AG08396 (cell line): ENCODE results near the gene ALLC.
A peak's percentile ranks its signal among the peaks of the same experiment; 100 is the strongest.

Source experiments
- DNase-seq: peaks from one replicate; pipeline ENCODE4 v3.0.0; 2012; ENCODE audit warnings: low spot score, mixed read lengths

Gene ALLC

DNA sequence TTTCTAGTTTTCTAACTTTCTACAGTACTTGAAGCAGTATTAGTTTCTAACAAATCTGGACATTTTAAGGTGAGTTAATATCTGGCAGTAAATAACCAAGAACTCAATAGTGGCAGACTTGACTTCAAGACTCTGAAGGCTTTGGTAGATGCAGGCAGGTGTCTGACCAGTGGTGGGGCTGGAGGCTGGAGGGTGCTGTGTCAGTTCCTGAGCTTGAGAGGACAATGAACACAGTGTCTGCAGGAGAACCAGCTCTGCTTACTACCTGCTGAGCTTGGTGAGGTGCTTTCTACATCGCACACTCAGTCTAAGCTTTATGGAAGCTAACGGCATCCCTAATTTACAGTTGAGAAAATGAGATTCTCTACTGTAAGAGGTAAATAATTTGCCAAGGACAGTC lies 21.2 kb downstream of the ALLC start:
- DNase-seq = no peak

DNA sequence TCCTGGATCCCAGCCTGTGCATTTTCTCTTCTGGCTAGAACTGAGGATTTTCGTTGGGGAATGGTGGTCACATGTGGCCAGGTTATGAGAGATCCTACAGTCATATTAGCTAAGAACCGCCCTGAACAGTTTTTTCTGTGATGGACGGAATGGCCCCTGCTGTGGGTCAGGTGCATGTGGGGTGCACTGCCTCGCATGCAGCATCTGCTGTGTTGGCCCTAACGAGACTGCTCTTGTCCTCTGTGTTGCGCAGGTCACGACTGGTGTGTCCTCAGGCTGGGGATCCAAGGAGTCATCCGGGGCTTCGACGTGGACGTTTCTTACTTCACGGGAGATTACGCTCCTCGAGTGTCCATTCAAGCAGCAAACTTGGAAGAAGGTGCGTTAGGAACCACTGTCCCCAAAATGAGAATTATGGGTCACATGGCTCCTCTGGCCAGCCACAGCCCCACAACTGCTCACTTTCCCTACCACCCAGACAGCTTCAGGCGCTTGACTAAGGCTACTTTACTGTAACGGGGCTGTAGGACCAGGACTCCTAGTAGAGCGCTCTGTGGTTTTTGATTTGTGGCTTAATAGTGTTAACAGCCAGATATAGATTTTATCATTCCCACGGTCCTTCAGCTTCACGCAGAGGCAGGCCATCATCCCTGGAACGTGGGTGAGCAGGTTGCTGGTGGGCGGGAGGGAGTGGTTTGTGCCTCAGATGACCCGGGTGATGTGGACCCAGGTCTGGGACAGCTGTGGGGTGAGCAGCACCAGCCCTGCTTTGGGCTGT lies 21.8 kb downstream of the ALLC start:
- DNase-seq = no peak

DNA sequence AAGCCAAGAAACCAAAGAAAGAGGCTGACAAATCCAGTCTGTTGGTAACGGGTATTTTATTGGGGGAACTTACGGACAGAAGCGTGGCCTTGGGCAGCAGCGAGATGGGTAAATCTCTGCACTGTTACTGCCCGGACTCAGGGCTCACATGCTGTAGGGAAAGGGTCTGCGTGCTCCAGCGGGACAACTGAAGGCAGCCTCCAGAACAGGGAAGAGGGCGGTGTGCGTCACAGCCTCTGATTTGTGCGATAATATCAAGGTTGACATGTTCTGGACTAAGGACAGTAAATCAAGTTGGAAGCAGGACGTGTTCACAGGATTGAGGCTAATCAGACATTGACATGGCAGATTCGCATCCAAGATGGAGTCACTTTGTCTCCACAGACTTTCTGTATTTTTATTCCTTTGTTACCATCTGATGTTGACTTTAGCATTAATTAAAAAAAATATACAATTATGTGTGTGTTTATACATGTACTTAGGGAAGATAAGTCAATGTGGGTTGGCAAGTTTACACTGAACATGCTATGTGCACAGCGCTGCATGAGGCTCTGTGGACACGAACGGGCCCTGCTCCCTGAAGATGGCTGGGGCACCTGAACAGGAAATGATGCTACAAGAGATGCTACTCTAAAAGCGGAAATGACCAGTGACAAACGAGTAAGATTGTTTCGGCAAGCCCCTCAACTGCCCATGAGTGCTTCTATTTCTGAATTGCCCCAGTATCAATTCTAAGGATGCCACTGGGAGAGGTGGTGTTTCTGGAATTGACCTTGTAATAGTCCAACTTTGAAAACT lies 22.7 kb downstream of the ALLC start:
- no peak for DNase-seq

- DNase-seq = no peak
These were observed 23.6 kb downstream of the ALLC start for GRCh38 chr2:3681625-3682024.

- no peak for DNase-seq
These were observed 24.8 kb downstream of the ALLC start for GRCh38 chr2:3682811-3683210.

DNA sequence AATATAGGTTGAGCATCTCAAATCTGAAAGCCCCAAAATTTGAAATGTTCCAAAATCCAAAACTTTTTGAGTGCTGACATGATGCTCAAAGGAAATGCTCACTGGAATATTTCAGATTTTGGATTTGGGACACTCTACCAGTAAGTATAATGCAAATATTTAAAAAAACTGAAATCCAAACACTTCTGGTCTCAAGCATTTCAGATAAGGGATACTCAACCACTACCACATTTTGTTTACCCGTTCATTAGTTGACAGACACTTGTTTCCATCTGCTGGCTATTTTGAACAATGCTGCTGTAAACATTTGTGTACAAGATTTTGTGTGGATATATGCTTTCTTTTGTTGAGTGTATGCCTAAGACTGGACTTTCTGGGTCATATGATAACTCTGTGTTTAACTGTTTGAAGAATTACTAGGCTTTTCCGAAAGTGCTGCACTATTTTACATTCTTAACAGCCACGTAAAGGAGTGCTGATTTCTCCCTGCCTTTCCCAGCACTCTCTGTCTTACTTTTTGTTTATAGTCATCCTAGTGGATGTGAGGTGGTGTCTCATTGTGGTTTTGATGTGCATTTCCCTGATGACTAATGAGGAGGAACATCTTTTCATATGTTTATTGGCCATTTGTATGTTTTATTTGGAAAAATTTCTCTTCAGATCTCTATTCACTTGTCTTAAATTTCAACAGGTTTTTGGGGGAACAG lies 25.9 kb downstream of the ALLC start:
- no peak for DNase-seq

DNA sequence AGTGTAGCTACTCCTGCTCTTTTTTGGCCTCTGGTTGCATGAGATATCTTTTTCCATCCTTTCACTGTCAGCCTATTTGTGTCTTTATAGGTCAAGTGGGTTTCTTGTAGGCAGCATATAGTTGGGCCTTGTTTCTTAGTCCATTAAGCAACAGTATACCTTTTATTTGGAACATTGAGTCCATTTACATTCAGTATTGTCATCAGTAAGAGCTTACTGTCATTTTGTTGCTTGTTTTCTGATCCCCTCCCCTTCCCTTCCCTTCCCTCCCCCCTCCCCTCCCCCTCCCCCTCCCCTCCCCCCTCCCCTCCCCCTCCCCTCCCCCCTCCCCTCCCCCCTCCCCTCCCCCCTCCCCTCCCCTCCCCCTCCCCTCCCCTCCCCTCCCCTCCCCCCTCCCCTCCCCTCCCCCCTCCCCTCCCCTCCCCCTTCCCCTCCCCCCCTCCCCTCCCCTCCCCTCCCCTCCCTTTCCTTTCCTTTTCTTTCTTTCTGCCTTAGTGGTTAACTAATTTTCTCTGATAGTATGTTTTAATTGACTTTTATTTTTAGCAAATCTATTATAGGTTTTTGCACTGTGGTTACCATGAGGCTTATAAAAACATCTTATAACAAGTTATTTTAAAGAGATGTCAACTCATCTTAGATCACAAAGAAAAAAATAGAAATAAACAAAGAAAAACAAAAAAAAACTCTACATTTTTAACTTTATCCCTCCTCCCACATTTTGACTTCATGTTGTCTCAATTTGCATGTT lies 32.2 kb downstream of the ALLC start:
- DNase-seq = no peak

- peak; percentile 39 for DNase-seq
These were observed 34.4 kb downstream of the ALLC start for GRCh38 chr2:3692375-3692774.

DNA sequence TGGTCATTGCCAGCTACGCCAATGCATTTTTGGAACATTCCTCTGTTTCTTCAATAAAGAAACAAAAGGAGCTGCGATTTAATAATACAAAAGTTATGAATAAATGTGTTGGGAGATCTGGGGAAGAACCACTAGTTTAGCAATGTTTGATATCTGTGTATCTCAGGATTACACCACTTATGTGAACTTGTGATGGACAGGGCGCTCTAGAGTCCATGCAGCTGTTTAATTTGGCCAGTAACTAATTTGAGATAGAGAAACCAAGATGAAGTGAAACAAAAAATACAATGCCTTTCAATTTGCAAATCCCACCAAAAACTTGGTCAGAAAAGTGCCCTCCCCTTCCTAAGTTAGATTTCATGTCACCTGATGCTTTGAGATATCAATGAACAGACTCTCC lies 38.5 kb downstream of the ALLC start:
- no peak for DNase-seq

DNA sequence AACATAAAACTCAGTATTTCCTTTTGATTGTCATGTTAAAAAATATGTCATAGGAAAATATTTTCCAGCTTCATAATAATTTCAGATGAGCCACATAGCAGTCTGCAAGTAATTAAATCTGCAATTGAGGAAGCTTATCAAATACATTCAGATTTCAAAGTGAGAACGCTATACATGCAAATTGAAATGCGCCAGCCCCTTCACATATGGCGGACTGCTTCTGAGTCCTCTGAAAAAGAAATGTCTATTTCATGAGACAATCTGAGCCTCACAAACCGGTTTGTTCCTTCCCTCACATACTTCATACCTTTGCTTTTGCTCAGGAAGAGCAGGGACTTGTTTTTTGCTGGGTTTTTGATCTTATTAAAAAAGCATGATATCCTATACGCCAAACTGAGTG lies 43.1 kb downstream of the ALLC start:
- DNase-seq = no peak

DNA sequence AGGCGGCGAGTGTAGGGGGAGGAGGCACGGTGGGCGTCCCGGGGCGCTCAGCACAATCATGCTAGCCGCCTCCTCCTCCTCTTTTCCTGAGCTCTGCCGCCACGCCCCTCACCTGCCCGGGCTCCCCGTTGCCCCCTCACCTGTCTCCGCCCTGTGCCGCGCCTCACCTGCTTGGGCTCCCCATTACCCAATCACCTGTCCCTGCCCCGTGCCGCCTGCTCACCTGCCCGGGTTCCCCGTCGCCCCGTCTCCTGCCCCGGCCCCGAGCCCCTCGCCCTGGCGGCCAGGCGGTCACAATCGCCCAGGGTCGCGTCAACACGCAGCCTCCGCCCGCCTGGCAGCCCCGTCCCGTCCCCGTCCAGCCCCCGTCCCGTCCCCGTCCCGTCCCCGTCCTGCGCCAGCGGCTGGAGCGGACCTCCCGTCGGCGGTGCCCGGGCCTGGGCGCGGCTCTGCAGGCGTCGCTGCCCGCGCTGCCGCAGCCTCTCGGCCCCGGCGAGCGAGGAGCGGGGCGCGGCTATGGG lies 45.3 kb downstream of the ALLC start, which contains the start of gene DCDC2C:
TSS of gene DCDC2C (plus strand) at position 340 of the 521 bp plus-strand sequence. CDS start at position 517, 177 bp downstream.
- DNase-seq = no peak

GRCh38 chr2:3703757-3704355 lies 45.9 kb downstream of the ALLC start:
- DNase-seq = no peak

- no peak for DNase-seq
These were observed 46.7 kb downstream of the ALLC start for GRCh38 chr2:3704692-3705091.

- no peak for DNase-seq
These were observed 47.8 kb downstream of the ALLC start for GRCh38 chr2:3705782-3706181.

DNA sequence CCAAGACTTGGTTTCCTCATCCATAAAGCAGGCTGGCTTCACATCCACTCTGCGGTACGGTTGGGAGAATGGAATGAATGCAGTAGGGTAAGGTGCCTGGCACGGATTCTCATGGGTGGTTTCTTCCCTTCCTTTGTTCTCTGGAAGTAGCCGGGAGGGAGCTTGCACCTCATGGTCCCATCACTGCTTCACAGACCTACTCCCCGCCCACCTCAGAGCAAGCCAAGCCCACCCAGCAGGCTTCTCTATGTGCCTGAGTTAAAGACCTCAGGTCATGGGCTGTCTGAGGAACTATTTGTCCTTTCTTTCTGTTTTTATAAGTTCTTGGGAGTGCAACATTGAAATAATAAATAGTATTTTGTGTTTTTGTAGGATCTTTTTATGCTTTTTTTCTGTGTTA lies 48.9 kb downstream of the ALLC start:
- DNase-seq = no peak

DNA sequence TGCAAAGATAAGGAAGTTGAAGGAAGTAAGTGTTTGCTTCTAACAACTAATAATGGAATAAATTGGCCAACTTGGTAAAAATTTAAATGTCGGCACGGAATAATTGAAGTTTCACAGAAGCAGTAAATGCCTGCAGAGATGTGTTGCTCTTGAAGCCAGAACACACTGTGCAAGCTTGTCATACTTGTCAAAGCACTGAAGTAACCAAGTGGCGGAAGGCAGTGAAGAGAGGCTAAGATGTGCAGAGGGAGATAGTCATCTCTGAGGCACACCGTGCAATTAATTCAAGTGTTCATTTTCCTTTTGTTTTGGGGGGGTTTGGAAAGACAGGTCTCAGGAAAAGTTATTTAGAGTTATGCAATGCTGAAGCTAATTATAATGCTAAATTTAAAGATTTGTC lies 50.6 kb downstream of the ALLC start:
- no peak for DNase-seq

DNA sequence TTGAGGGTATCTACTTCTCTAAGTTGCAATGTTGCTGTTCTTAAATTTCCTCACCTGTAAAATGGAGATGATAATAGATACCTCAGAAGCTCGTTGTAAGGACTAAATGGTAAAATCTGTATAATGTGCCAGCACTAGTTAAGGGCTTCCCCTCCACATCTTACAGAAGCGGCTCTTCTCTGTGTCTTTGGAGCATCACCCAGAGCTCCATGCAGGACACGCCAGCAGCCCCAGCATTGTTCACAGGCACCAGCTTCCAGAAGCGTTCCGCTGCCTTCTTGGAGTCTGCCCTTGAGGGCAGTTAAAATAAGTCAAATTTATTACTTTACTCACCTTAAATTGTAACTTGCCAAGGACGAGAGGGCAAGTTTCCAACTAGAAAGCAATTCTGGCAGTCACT lies 51.2 kb downstream of the ALLC start:
- DNase-seq = no peak

GRCh38 chr2:3712424-3712823 lies 54.4 kb downstream of the ALLC start:
- DNase-seq = no peak

DNA sequence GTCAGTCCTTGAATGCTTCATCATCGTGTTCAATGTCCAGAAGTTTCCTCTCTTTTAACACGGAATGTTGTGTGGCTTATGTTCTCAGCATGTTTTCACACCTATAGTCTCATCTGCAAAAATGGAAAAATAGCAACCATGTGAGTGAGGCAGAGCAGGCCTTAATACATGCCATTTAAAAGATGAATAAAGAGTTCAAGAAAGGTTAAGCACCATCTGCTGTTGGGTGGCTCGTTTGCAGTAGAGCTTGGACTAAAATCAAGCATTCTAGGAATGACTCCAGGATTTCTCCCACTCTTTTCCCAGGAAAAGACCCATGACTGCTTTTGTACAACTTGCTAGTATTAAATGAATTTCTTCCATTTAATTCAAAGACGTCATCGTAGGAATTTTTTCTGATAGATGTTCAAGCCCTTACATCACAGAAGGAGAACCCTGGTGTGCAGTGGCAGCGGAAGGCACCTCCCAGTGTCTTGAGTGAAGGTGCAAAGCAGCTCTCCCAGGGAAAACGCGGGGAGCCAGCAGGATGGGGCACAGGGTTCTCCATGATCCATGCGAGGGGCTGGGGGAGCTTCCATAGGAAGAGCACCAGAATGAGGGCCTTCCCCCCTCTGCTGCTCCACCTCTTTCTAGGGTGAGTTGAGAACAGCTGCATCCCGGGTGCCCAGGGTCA lies 55.0 kb downstream of the ALLC start:
- DNase-seq = no peak

- DNase-seq = no peak
These were observed 60.7 kb downstream of the ALLC start for GRCh38 chr2:3718679-3719078.

DNA sequence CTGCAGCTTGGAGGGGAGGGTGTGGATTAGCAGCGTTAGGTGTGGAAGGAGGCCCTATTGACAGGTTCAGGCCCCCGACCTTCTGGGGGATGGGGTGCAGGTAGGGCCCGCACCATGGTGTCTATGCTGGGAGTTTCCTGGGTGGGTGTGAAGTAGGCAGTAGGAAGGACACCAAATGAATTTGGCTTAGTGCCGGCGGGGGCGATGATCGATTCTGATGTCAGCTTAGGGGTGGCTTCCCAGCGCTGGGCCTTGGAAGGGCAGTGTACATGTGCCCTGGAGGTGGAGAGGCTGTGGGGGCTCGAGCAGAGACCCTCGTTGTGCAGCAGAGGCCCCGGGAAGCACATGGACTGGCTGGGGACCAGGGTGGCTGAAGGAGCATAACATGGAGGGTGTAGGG lies 67.0 kb downstream of the ALLC start:
- DNase-seq = no peak
